OCI-LY3 (cell line): ENCODE results near the gene MGAT4A.

Experiments used
- EZH2phosphoT487 ChIP-seq: fragments of 200-600 bp; shearing (Covaris generic); IDR thresholded peaks from 2 replicates; pipeline ENCODE4 v1.6.1; 2018; ENCODE audit warnings: antibody characterized with exemption, mixed run types, low read depth
- TF ChIP-seq, protein P1 (sequence below): fragments of 200-600, 300-600 bp; sonication (generic); IDR thresholded peaks from 2 replicates; pipeline ENCODE4 v1.5.1; 2014; ENCODE audit warnings: antibody characterized with exemption, low read length, low read depth

- TF ChIP-seq, protein P1, sequence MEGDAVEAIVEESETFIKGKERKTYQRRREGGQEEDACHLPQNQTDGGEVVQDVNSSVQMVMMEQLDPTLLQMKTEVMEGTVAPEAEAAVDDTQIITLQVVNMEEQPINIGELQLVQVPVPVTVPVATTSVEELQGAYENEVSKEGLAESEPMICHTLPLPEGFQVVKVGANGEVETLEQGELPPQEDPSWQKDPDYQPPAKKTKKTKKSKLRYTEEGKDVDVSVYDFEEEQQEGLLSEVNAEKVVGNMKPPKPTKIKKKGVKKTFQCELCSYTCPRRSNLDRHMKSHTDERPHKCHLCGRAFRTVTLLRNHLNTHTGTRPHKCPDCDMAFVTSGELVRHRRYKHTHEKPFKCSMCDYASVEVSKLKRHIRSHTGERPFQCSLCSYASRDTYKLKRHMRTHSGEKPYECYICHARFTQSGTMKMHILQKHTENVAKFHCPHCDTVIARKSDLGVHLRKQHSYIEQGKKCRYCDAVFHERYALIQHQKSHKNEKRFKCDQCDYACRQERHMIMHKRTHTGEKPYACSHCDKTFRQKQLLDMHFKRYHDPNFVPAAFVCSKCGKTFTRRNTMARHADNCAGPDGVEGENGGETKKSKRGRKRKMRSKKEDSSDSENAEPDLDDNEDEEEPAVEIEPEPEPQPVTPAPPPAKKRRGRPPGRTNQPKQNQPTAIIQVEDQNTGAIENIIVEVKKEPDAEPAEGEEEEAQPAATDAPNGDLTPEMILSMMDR = no peak
- TF ChIP-seq EZH2phosphoT487 = no peak
Observed at GRCh38 chr2:98749066-98749450, 18.1 kb upstream of the MGAT4A start.
